Activated naive CD8-positive, alpha-beta T cell treated with anti-CD3 and anti-CD28 coated beads for 36 hours (primary cell): ENCODE data around the gene TOR1A. TPM values are rescaled to one million over a fixed set of nuclear protein-coding genes. Genes with fewer than 3 reads are reported as not detected.

Experiments
- DNase-seq: peaks from one replicate; pipeline ENCODE4 v3.0.0; 2021
- H3K27ac Mint-ChIP-seq: one replicate; pipeline ENCODE4 v1.8.0; 2022; ENCODE audit warnings: mild to moderate bottlenecking, moderate library complexity, mixed read lengths
- H3K27me3 Mint-ChIP-seq: one replicate; pipeline ENCODE4 v1.8.0; 2022; ENCODE audit warnings: mild to moderate bottlenecking, mixed read lengths
- H3K36me3 Mint-ChIP-seq: one replicate; pipeline ENCODE4 v1.8.0; 2021; ENCODE audit warnings: mild to moderate bottlenecking, mixed read lengths
- H3K4me1 Mint-ChIP-seq: one replicate; pipeline ENCODE4 v1.8.0; 2021; ENCODE audit warnings: mixed read lengths
- H3K4me3 Mint-ChIP-seq: one replicate; pipeline ENCODE4 v1.8.0; 2022; ENCODE audit warnings: mild to moderate bottlenecking, moderate library complexity, mixed read lengths
- H3K9me3 Mint-ChIP-seq: one replicate; pipeline ENCODE4 v1.8.0; 2022; ENCODE audit warnings: mixed read lengths
- total RNA-seq, 2 experiments: library from RNA; stranded (reverse); gene quantifications; one replicate each; pipeline ENCODE4 v1.2.3, GENCODE V29; 2021

The TOR1A gene
- total RNA-seq, 2 experiments from 2014 or later: 42.6 to 42.8 TPM

- H3K27ac Mint-ChIP-seq: no peak overlapping the region
- H3K36me3 Mint-ChIP-seq: no peaks in the 10 kb centered on the region
- no peak overlapping the region for H3K4me3 Mint-ChIP-seq
Measured at GRCh38 chr9:129773262-129774048, 50.5 kb downstream of the TOR1A start.

GRCh38 chr9:129770741-129771140 is 53.2 kb downstream of the TOR1A start:
- H3K36me3 Mint-ChIP-seq: no peaks in the 10 kb centered on the region
- no peaks in the 10 kb centered on the region for H3K4me1 Mint-ChIP-seq
- H3K27ac Mint-ChIP-seq: no peak overlapping the region
- no peak overlapping the region for H3K4me3 Mint-ChIP-seq
- H3K9me3 Mint-ChIP-seq: no peaks in the 10 kb centered on the region
- H3K27me3 Mint-ChIP-seq: peaks cover 4% of the 10 kb centered on the region
- no peak for DNase-seq

More at GRCh38 chr9:129773262-129774048, 50.5 kb downstream of the TOR1A start:
- DNase-seq: no peak
- no peaks in the 10 kb centered on the region for H3K9me3 Mint-ChIP-seq
- peaks cover 25% of the 10 kb centered on the region for H3K27me3 Mint-ChIP-seq
- peaks cover 13% of the 10 kb centered on the region for H3K4me1 Mint-ChIP-seq

GRCh38 chr9:129769669-129770068 is 54.3 kb downstream of the TOR1A start:
- DNase-seq: no peak
- H3K9me3 Mint-ChIP-seq: no peaks in the 10 kb centered on the region
- no peaks in the 10 kb centered on the region for H3K27me3 Mint-ChIP-seq
- no peaks in the 10 kb centered on the region for H3K4me1 Mint-ChIP-seq
- no peak overlapping the region for H3K4me3 Mint-ChIP-seq
- no peak overlapping the region for H3K27ac Mint-ChIP-seq
- no peaks in the 10 kb centered on the region for H3K36me3 Mint-ChIP-seq

- Mint-ChIP-seq H3K36me3 (no peaks in the 10 kb centered on the region), H3K27me3 (no peaks in the 10 kb centered on the region), H3K9me3 (no peaks in the 10 kb centered on the region), H3K4me1 (no peaks in the 10 kb centered on the region), H3K4me3 (no peak overlapping the region), H3K27ac (no peak overlapping the region)
- no peak for DNase-seq
Measured at GRCh38 chr9:129768486-129768885, 55.5 kb downstream of the TOR1A start.

- Mint-ChIP-seq H3K4me1 (no peaks in the 10 kb centered on the region), H3K27me3 (no peaks in the 10 kb centered on the region), H3K27ac (no peak overlapping the region)
Measured at GRCh38 chr9:129765764-129766317, 58.1 kb downstream of the TOR1A start.

GRCh38 chr9:129762985-129763926 is 60.7 kb downstream of the TOR1A start:
- H3K4me1 Mint-ChIP-seq: no peaks in the 10 kb centered on the region
- H3K27ac Mint-ChIP-seq: no peak overlapping the region
- no peak for DNase-seq
- H3K4me3 Mint-ChIP-seq: no peak overlapping the region
- H3K9me3 Mint-ChIP-seq: no peaks in the 10 kb centered on the region
- no peaks in the 10 kb centered on the region for H3K36me3 Mint-ChIP-seq
- peaks cover 3% of the 10 kb centered on the region for H3K27me3 Mint-ChIP-seq

More at GRCh38 chr9:129765764-129766317, 58.1 kb downstream of the TOR1A start:
- Mint-ChIP-seq H3K36me3 (no peaks in the 10 kb centered on the region), H3K4me3 (no peak overlapping the region), H3K9me3 (no peaks in the 10 kb centered on the region)
- no peak for DNase-seq

Other genes with a start within 250 kb of the TOR1A start
- not detected for gene C9orf50, start 203.0 kb downstream of the TOR1A start, total RNA-seq
- 10 to 100 TPM; 78.8 to 79.4 TPM for gene NTMT1, start 198.0 kb downstream of the TOR1A start, total RNA-seq
- gene ASB6, start 182.0 kb downstream of the TOR1A start, total RNA-seq: 10 to 100 TPM; 24.9 to 25.1 TPM
- gene PRRX2, start 158.5 kb downstream of the TOR1A start, total RNA-seq: under 1 TPM; 0.66 to 0.76 TPM
- under 1 TPM; 0.20 to 0.21 TPM for gene PTGES, start 71.1 kb downstream of the TOR1A start, total RNA-seq
- gene TOR1B, start 21.0 kb downstream of the TOR1A start, total RNA-seq: 10 to 100 TPM; 18.7 to 19.8 TPM
- gene C9orf78, start 11.1 kb upstream of the TOR1A start, total RNA-seq: 10 to 100 TPM; 66.3 to 68.2 TPM
- gene USP20, start 11.3 kb upstream of the TOR1A start, total RNA-seq: 10 to 100 TPM; 51.1 to 55.4 TPM
- 100 to 1,000 TPM; 198 TPM for gene FNBP1, start 219.1 kb upstream of the TOR1A start, total RNA-seq
- gene GPR107, start 229.8 kb upstream of the TOR1A start, total RNA-seq: 10 to 100 TPM; 17.7 to 19.4 TPM